SK-N-MC (cell line): Measurements from ENCODE around the gene CXCL17.

Experiments used
- EZH2 ChIP-seq: fragments of 200-600 bp; sonication (generic); IDR thresholded peaks from one replicate; pipeline ENCODE4 v1.6.1; 2017; ENCODE audit warnings: antibody characterized with exemption
- FOXP2 ChIP-seq: optimal IDR thresholded peaks from 2 replicates; pipeline ENCODE3; 2011; ENCODE audit warnings: mild to moderate bottlenecking, moderate library complexity; ENCODE audit not compliant: insufficient read depth; ENCODE audit errors: extremely low read length, control extremely low read depth
- POLR2AphosphoS5 ChIP-seq: IDR thresholded peaks from 2 replicates; pipeline ENCODE4 v1.6.1; 2012; ENCODE audit warnings: mild to moderate bottlenecking, low read depth, low read length, borderline replicate concordance

GRCh38 chr19:42420055-42420544 is 22.6 kb downstream of the CXCL17 start:
- TF ChIP-seq EZH2 (no peak), POLR2AphosphoS5 (no peak), FOXP2 (no peak)
